ENCODE results near the gene BTG4. TPM values are rescaled to one million over a fixed set of nuclear protein-coding genes. Genes with fewer than 3 reads are reported as not detected.
A peak's percentile ranks its signal among the peaks of the same experiment; 100 is the strongest.

BTG4 gene
- total and polyA plus RNA-seq, 2 experiments from 2014 or later: 0.21 to 0.31 TPM

DNA sequence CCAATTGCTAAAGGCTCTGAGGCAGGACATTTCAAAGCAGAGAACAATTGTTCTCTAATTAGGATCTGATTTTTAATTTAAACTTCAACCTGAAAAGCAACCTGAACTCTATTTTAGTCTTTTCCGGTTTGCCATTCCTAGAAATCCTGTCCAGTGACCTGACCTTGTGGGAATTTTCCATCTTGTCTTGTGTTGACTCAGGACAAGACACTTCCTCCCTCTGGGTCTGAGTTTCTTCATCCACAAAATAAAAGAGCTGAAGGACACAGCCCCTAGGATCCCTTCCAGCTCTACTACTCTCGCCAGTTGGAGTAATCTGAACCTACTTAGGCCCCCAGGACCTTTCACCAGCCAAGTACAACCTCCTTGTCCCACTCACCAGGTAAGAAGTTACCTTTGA is 66.6 kb downstream of the BTG4 start:
- peaks cover 8% of the 10 kb centered on the region for H3K4me1 ChIP-seq (ENCODE audit: insufficient read depth)

More for the DNA sequence above, 66.6 kb downstream of the BTG4 start:
- Histone ChIP-seq H4K20me1 (replicated peaks; ENCODE audit: insufficient read depth) (no peaks in the 10 kb centered on the region), H2AFZ (0 out of 2 replicates have a peak overlapping the region, but pooled peaks have one; percentile 61), H3K79me2 (replicated peaks; ENCODE audit: insufficient read depth) (no peaks in the 10 kb centered on the region), H3K27ac (ENCODE audit: low read depth) (no peak overlapping the region), H3F3A (replicated peaks; ENCODE audit: low read depth) (no peaks in the 10 kb centered on the region), H3K36me3 (ENCODE audit: insufficient read depth) (no peaks in the 10 kb centered on the region), H3K4me2 (no peak overlapping the region), H3K9me2 (ENCODE audit: insufficient read depth) (no peaks in the 10 kb centered on the region), H3K4me3 (no peak overlapping the region), H3K27me3 (ENCODE audit: insufficient read depth) (no peaks in the 10 kb centered on the region)
- DNase-seq (ENCODE audit: low spot score) (no peak), ATAC-seq (no peak)
- Mint-ChIP-seq H3K4me3 (no peak overlapping the region), H3K27ac (no peak overlapping the region), H3K27me3 (ENCODE audit: insufficient read depth, low read depth, poor library complexity) (peaks cover 2% of the 10 kb centered on the region), H3K9me3 (no peaks in the 10 kb centered on the region), H3K4me1 (peaks cover 13% of the 10 kb centered on the region), H3K36me3 (ENCODE audit: low read depth) (no peaks in the 10 kb centered on the region)
- no peak for TF ChIP-seq EZH2phosphoT487 (IDR thresholded peaks at IDR 0.05; ENCODE audit: unreplicated experiment)
- no peak for TF ChIP-seq POLR2AphosphoS5 (IDR thresholded peaks at IDR 0.05; ENCODE audit: low read depth)
- TF ChIP-seq EZH2 (IDR thresholded peaks at IDR 0.05; ENCODE audit: low read depth, unreplicated experiment): no peak
- TF ChIP-seq ZNF331 (CRISPR knock-in tag; IDR thresholded peaks at IDR 0.05; ENCODE audit: low read depth): no peak
- no peak for TF ChIP-seq REST (IDR thresholded peaks at IDR 0.05; ENCODE audit: unreplicated experiment)

MicroRNA genes within 50 kb of the gene (microRNA counts, 767-probe panel; counts per million panel counts)
- not detected for microRNA hsa-miR-34b-3p
- not detected for microRNA hsa-miR-34c-3p
- not detected for microRNA hsa-miR-34c-5p

Small RNA genes within 50 kb of the gene (microRNA-seq; reads per million reads assigned to microRNA genes)
- gene MIR34B (5.1 reads per million, percentile 21 among the genes with 10 or more reads in this experiment), gene MIR34C (93.0 reads per million, percentile 63 among the genes with 10 or more reads in this experiment)

Small RNA genes within 50 kb of the gene (small RNA-seq; reads per million reads assigned to genes)
- gene MIR34B (ENCODE audit: low replicate concordance): 0.25 reads per million, percentile 4 among the genes with 10 or more reads in this experiment
- gene MIR34C (ENCODE audit: low replicate concordance): 6.3 reads per million, percentile 94 among the genes with 10 or more reads in this experiment

Other genes starting within 250 kb of the BTG4 start
- gene POU2AF3, start 213.8 kb downstream of the BTG4 start, total RNA-seq (2014; rRNA removed; shearing (Covaris generic)): 2.7 and 5.2 TPM in 2 replicates
- gene POU2AF3, start 213.8 kb downstream of the BTG4 start, polyA plus RNA-seq (2016; fragmentation: Nextera tagmentation; extraction: Ambion mirVana): 2.1 and 3.4 TPM in 2 replicates
- gene POU2AF1, start 133.1 kb downstream of the BTG4 start, total RNA-seq (2014; rRNA removed; shearing (Covaris generic)): not detected in 2 replicates
- gene POU2AF1, start 133.1 kb downstream of the BTG4 start, polyA plus RNA-seq (2016; fragmentation: Nextera tagmentation; extraction: Ambion mirVana): not detected in 2 replicates
- not detected in 2 replicates for gene HOATZ, start 2.4 kb upstream of the BTG4 start, total RNA-seq (2014; rRNA removed; shearing (Covaris generic))
- gene HOATZ, start 2.4 kb upstream of the BTG4 start, polyA plus RNA-seq (2016; fragmentation: Nextera tagmentation; extraction: Ambion mirVana): not detected in 2 replicates
- gene LAYN, start 28.3 kb upstream of the BTG4 start, total RNA-seq (2014; rRNA removed; shearing (Covaris generic)): 4.3 and 6.8 TPM in 2 replicates
- 6.8 and 7.9 TPM in 2 replicates for gene LAYN, start 28.3 kb upstream of the BTG4 start, polyA plus RNA-seq (2016; fragmentation: Nextera tagmentation; extraction: Ambion mirVana)
- gene SIK2, start 90.1 kb upstream of the BTG4 start, total RNA-seq (2014; rRNA removed; shearing (Covaris generic)): 6.6 and 6.7 TPM in 2 replicates
- gene SIK2, start 90.1 kb upstream of the BTG4 start, polyA plus RNA-seq (2016; fragmentation: Nextera tagmentation; extraction: Ambion mirVana): 2.3 and 2.6 TPM in 2 replicates

Data from GM23338 (cell line).